Activated T-cell treated with anti-CD3 and anti-CD28 coated beads, Interleukin-2, amount 50 U/mL, for 48 hours (primary cell): Measurements from ENCODE around the gene CEP76.
"Not testable (repeated sequence)": the region's sequence is repeated elsewhere in the genome, so short reads cannot be mapped to it uniquely, and the experiment has no call there.

Experiments
- DNase-seq, 2 experiments: peaks; one replicate each; pipeline ENCODE4 v3.0.0-alpha.2; 2020

CEP76 gene

GRCh38 chr18:12701161-12701560 lies 1.4 kb downstream of the CEP76 start:
- no peak for DNase-seq

- no peak for DNase-seq
These were observed 2.8 kb downstream of the CEP76 start for GRCh38 chr18:12699747-12700146.

- DNase-seq = no peak
These were observed 8.5 kb downstream of the CEP76 start for GRCh38 chr18:12694032-12694431.

- DNase-seq = no peak
These were observed 10.3 kb downstream of the CEP76 start for GRCh38 chr18:12692206-12692605.

GRCh38 chr18:12689256-12689850 lies 13.2 kb downstream of the CEP76 start:
- no peak for DNase-seq

GRCh38 chr18:12686100-12686499 lies 16.4 kb downstream of the CEP76 start:
- DNase-seq = no peak

- no peak for DNase-seq
These were observed 23.2 kb downstream of the CEP76 start for GRCh38 chr18:12679183-12679786.

- no peak for DNase-seq
These were observed 34.5 kb downstream of the CEP76 start for GRCh38 chr18:12668041-12668440.

GRCh38 chr18:12659904-12660605 lies 42.5 kb downstream of the CEP76 start:
- peak; percentile 36 to 48 for DNase-seq

GRCh38 chr18:12658426-12659138 lies 43.9 kb downstream of the CEP76 start:
- no peak for DNase-seq

GRCh38 chr18:12657684-12658425 lies 44.7 kb downstream of the CEP76 start, which contains the start of gene SPIRE1:
Gene SPIRE1 (minus strand): TSS chr18:12658107. CDS start chr18:12657866, 241 bp downstream.
- DNase-seq = peak; percentile 51 to 65

- peak; percentile 40 to 61 for DNase-seq
These were observed 45.4 kb downstream of the CEP76 start for GRCh38 chr18:12656938-12657683.

GRCh38 chr18:12656605-12656937 lies 46.0 kb downstream of the CEP76 start:
- no peak for DNase-seq

GRCh38 chr18:12654971-12655370 lies 47.6 kb downstream of the CEP76 start:
- no peak for DNase-seq

GRCh38 chr18:12652861-12653401 lies 49.6 kb downstream of the CEP76 start:
- peak; percentile 35 to 44 for DNase-seq

- DNase-seq = no peak
These were observed 50.9 kb downstream of the CEP76 start for GRCh38 chr18:12651651-12652050.

- no peak for DNase-seq
These were observed 54.8 kb downstream of the CEP76 start for GRCh38 chr18:12647773-12648172.

GRCh38 chr18:12645751-12646203 lies 56.7 kb downstream of the CEP76 start:
- no peak for DNase-seq

GRCh38 chr18:12645254-12645653 lies 57.3 kb downstream of the CEP76 start:
- no peak for DNase-seq

GRCh38 chr18:12643756-12644155 lies 58.8 kb downstream of the CEP76 start:
- DNase-seq = not testable (repeated sequence)

GRCh38 chr18:12640881-12641200 lies 61.7 kb downstream of the CEP76 start:
- no peak for DNase-seq
